ENCODE results near the gene CARM1.

- TF ChIP-seq CTCF (conservative IDR thresholded peaks at IDR 0.05; ENCODE audit: low read depth in 2 of 2) (no peak), CREB1 (CRISPR knock-in tag; IDR thresholded peaks at IDR 0.05; ENCODE audit: low read depth) (no peak), EZH2 (IDR thresholded peaks at IDR 0.05; ENCODE audit: low read depth, unreplicated experiment) (no peak), REST (IDR thresholded peaks at IDR 0.05; ENCODE audit: unreplicated experiment) (no peak), POLR2AphosphoS5 (IDR thresholded peaks at IDR 0.05; ENCODE audit: low read depth) (no peak), ETS1 (IDR thresholded peaks at IDR 0.05) (no peak), JUNB (IDR thresholded peaks at IDR 0.05; ENCODE audit: unreplicated experiment) (no peak), EZH2phosphoT487 (IDR thresholded peaks at IDR 0.05; ENCODE audit: unreplicated experiment) (no peak), ZNF114 (CRISPR knock-in tag; IDR thresholded peaks at IDR 0.05) (no peak), STAT1 (IDR thresholded peaks at IDR 0.05; ENCODE audit: unreplicated experiment) (no peak), NANOG (IDR thresholded peaks at IDR 0.05; ENCODE audit: borderline replicate concordance) (no peak), ZNF331 (CRISPR knock-in tag; IDR thresholded peaks at IDR 0.05; ENCODE audit: low read depth) (no peak), ZNF462 (CRISPR knock-in tag; IDR thresholded peaks at IDR 0.05) (no peak)
Observed at GRCh38 chr19:10848230-10848856, 23.0 kb upstream of the CARM1 start, which contains the start of gene C19orf38.
